Activated T-cell treated with anti-CD3 and anti-CD28 coated beads for 1 hour (primary cell): ENCODE data around the gene CD6.

Experiments
- DNase-seq: peaks from one replicate; pipeline ENCODE4 v3.0.0-alpha.2; 2020; ENCODE audit warnings: low read depth

The CD6 gene

GRCh38 chr11:60985991-60986915 is 14.8 kb downstream of the CD6 start:
- DNase-seq: peak; percentile 79

GRCh38 chr11:60987577-60988277 is 16.2 kb downstream of the CD6 start:
- DNase-seq: no peak

GRCh38 chr11:60988658-60989057 is 17.2 kb downstream of the CD6 start:
- DNase-seq: no peak

- DNase-seq: no peak
Measured at GRCh38 chr11:60989093-60989650, 17.7 kb downstream of the CD6 start.

- DNase-seq: no peak
Measured at GRCh38 chr11:60991457-60991856, 20.0 kb downstream of the CD6 start.

GRCh38 chr11:60992842-60993409 is 21.4 kb downstream of the CD6 start:
- DNase-seq: no peak

GRCh38 chr11:60993615-60994014 is 22.1 kb downstream of the CD6 start:
- no peak for DNase-seq

- no peak for DNase-seq
Measured at GRCh38 chr11:60994541-60995080, 23.1 kb downstream of the CD6 start.

- no peak for DNase-seq
Measured at GRCh38 chr11:60995798-60996197, 24.3 kb downstream of the CD6 start.

GRCh38 chr11:60996381-60997138 is 25.1 kb downstream of the CD6 start:
- DNase-seq: no peak

- no peak for DNase-seq
Measured at GRCh38 chr11:61000426-61000825, 28.9 kb downstream of the CD6 start.

- DNase-seq: no peak
Measured at GRCh38 chr11:61001931-61002330, 30.5 kb downstream of the CD6 start.

GRCh38 chr11:61002598-61002997 is 31.1 kb downstream of the CD6 start:
- DNase-seq: no peak

GRCh38 chr11:61004180-61004611 is 32.7 kb downstream of the CD6 start:
- DNase-seq: peak; percentile 38

GRCh38 chr11:61004761-61005181 is 33.3 kb downstream of the CD6 start:
- DNase-seq: no peak

GRCh38 chr11:61007383-61007955 is 36.0 kb downstream of the CD6 start:
- no peak for DNase-seq

- DNase-seq: no peak
Measured at GRCh38 chr11:61007956-61008896, 36.7 kb downstream of the CD6 start.

- DNase-seq: no peak
Measured at GRCh38 chr11:61008971-61009370, 37.5 kb downstream of the CD6 start.

GRCh38 chr11:61009392-61010275 is 38.2 kb downstream of the CD6 start:
- DNase-seq: no peak
